Neutrophil (primary cell): ENCODE results near the gene CDC42BPB.

Experiments used
- H3K27ac ChIP-seq: fragments of 200-600 bp; sonication (generic); 2 replicates; pipeline ENCODE4 v1.5.1; 2016; ENCODE audit warnings: mild to moderate bottlenecking, moderate library complexity
- H3K27me3 ChIP-seq: fragments of 200-600 bp; sonication (generic); 2 replicates; pipeline ENCODE4 v1.6.0; 2016; ENCODE audit warnings: mild to moderate bottlenecking
- H3K36me3 ChIP-seq: fragments of 200-600 bp; sonication (generic); 2 replicates; pipeline ENCODE4 v1.5.1; 2017
- H3K4me1 ChIP-seq, 2 experiments: fragments of 200-600 bp in 1 of 2; sonication (generic) in 1 of 2; 1 replicate in 1 of 2; 2 replicates in 1 of 2; pipeline versions ENCODE4 v1.5.1 to v1.6.1; 2013 to 2016; ENCODE audit warnings: low read depth in 1 of 2, low read length in 1 of 2, mild to moderate bottlenecking in 1 of 2, moderate library complexity in 1 of 2; ENCODE audit not compliant: control insufficient read depth in 1 of 2, insufficient read depth in 1 of 2
- H3K4me3 ChIP-seq, 2 experiments: fragments of 200-600 bp in 1 of 2; sonication (generic) in 1 of 2; 1 replicate in 1 of 2; 2 replicates in 1 of 2; pipeline ENCODE4 v1.5.1; 2013 to 2016; ENCODE audit warnings: low read depth in 1 of 2, low read length in 1 of 2, mild to moderate bottlenecking in 1 of 2, moderate library complexity in 1 of 2
- H3K9me3 ChIP-seq: fragments of 200-600 bp; sonication (generic); 2 replicates; pipeline ENCODE4 v1.5.1; 2016
- CTCF ChIP-seq: fragments of 200-600 bp; sonication (generic); IDR thresholded peaks from 2 replicates; pipeline ENCODE4 v1.5.1; 2016; ENCODE audit warnings: antibody characterized with exemption

CDC42BPB gene

GRCh38 chr14:102915292-102916110 lies 141.8 kb downstream of the CDC42BPB start:
- peaks cover 31% of the 10 kb centered on the region for H3K36me3 ChIP-seq
- H3K4me1 ChIP-seq = no peaks in the 10 kb centered on the region
- H3K27ac ChIP-seq = no peak overlapping the region
- H3K27me3 ChIP-seq = peaks cover 13% of the 10 kb centered on the region
- no peak for TF ChIP-seq CTCF
- no peak overlapping the region for H3K4me3 ChIP-seq
- no peaks in the 10 kb centered on the region for H3K9me3 ChIP-seq

GRCh38 chr14:102914474-102915291 lies 142.7 kb downstream of the CDC42BPB start:
- Histone ChIP-seq H3K27ac (no peak overlapping the region), H3K9me3 (no peaks in the 10 kb centered on the region), H3K27me3 (peaks cover 5% of the 10 kb centered on the region), H3K36me3 (peaks cover 37% of the 10 kb centered on the region), H3K4me3 (no peak overlapping the region), H3K4me1 (no peaks in the 10 kb centered on the region)
- TF ChIP-seq CTCF = no peak

GRCh38 chr14:102913341-102914211 lies 143.8 kb downstream of the CDC42BPB start:
- Histone ChIP-seq H3K4me3 (no peak overlapping the region), H3K9me3 (no peaks in the 10 kb centered on the region), H3K36me3 (peaks cover 48% of the 10 kb centered on the region), H3K4me1 (no peaks in the 10 kb centered on the region), H3K27ac (no peak overlapping the region), H3K27me3 (no peaks in the 10 kb centered on the region)
- no peak for TF ChIP-seq CTCF

GRCh38 chr14:102911991-102912761 lies 145.2 kb downstream of the CDC42BPB start:
- Histone ChIP-seq H3K9me3 (no peaks in the 10 kb centered on the region), H3K27ac (no peak overlapping the region), H3K4me1 (no peaks in the 10 kb centered on the region), H3K27me3 (no peaks in the 10 kb centered on the region), H3K4me3 (no peak overlapping the region), H3K36me3 (peaks cover 62% of the 10 kb centered on the region)
- TF ChIP-seq CTCF = no peak

- Histone ChIP-seq H3K9me3 (no peaks in the 10 kb centered on the region), H3K36me3 (peaks cover 69% of the 10 kb centered on the region), H3K4me1 (no peaks in the 10 kb centered on the region), H3K4me3 (no peak overlapping the region), H3K27me3 (no peaks in the 10 kb centered on the region), H3K27ac (no peak overlapping the region)
- no peak for TF ChIP-seq CTCF
Measured at GRCh38 chr14:102911541-102911951, 145.8 kb downstream of the CDC42BPB start.
